ENCODE measurements around the gene ZXDC. TPM values are rescaled to one million over a fixed set of nuclear protein-coding genes. Genes with fewer than 3 reads are reported as not detected.
A peak's percentile ranks its signal among the peaks of the same experiment; 100 is the strongest.

ZXDC gene
- total and polyA plus RNA-seq, 11 donors = 8.7 to 40.3 (median 19.3) TPM

DNA sequence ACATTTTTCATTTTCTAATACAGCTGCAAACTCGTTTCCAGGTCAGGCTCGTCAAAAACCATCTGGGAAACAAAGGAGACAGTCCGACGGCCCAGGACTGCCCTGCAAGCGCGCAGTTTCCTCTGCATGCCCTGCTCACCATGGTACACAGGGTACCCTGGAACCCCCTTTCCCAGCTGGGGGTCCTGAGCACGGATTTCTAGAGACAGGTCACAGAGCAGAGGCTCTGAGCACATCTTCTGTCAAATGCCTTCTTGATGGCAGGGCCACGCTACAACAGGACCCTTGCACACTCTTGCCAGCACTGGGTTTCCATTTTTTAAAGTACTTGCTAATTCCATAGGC lies 8.1 kb downstream of the ZXDC start:
- peak in 1 of 5 donors; percentile 4 for DNase-seq
- peaks cover 0 to 76% (median 28%) of the 10 kb centered on the region in 12 donors for H3K4me1 ChIP-seq
- no peaks in the 10 kb centered on the region for H3K9me3 ChIP-seq
- intact Hi-C loops (cut with DNase I) = loop anchor here in 1 of 10 donors (10.0 kb wide), 1 partner anchor 73 kb away; the partner anchor contains the start of gene CFAP100
- no peaks in the 10 kb centered on the region for H3K27me3 ChIP-seq
- H3K27ac ChIP-seq = no peak overlapping the region
- no peak overlapping the region for H3K4me3 ChIP-seq
- WGBS, 4 donors = 78 to 82% (median 81%) methylated on average over 8 of the region's 8 CpGs
- peaks cover 0 to 97% (median 89%) of the 10 kb centered on the region in 9 donors for H3K36me3 ChIP-seq
- ATAC-seq = no peak
- TF ChIP-seq, protein P1, sequence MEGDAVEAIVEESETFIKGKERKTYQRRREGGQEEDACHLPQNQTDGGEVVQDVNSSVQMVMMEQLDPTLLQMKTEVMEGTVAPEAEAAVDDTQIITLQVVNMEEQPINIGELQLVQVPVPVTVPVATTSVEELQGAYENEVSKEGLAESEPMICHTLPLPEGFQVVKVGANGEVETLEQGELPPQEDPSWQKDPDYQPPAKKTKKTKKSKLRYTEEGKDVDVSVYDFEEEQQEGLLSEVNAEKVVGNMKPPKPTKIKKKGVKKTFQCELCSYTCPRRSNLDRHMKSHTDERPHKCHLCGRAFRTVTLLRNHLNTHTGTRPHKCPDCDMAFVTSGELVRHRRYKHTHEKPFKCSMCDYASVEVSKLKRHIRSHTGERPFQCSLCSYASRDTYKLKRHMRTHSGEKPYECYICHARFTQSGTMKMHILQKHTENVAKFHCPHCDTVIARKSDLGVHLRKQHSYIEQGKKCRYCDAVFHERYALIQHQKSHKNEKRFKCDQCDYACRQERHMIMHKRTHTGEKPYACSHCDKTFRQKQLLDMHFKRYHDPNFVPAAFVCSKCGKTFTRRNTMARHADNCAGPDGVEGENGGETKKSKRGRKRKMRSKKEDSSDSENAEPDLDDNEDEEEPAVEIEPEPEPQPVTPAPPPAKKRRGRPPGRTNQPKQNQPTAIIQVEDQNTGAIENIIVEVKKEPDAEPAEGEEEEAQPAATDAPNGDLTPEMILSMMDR (IDR thresholded peaks at IDR 0.05) = no peak
- TF ChIP-seq POLR2A (IDR thresholded peaks at IDR 0.05) = no peak

DNA sequence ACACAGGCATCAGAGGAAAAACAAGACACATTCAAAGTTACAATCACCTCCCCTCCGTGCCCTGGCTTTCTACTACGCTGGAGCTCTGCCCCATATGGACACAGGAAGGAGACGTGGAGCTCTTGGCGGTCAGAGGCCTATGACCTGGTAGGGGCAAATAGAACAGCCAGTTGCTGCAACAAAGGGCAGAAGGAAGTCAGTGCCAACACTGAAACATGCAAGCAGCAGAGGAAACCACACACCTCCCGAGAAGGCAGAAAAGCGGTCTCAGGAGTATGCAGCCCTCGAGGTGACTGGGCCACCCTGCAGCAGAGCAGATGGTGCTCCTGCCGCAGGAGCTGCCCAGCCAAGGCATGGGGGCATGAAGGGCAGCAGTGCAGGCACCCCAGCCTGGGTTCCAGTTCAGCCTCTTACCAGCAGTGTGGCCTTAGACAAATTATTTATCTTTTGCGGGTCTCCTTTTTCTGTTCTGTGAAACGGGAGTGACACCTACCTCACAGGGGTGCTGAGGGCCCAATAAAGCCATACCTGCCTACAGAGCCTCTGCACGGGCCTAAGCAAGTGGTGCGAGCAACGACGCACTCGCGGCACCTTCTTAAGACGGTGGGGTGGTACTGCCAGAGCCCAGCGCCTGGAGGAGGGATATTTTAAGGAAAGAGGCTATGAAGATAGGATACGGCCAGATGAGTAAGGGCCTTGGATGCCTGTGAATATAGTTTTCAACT lies 8.6 kb downstream of the ZXDC start:
- ATAC-seq = peak in 1 of 4 donors; percentile 8

DNA sequence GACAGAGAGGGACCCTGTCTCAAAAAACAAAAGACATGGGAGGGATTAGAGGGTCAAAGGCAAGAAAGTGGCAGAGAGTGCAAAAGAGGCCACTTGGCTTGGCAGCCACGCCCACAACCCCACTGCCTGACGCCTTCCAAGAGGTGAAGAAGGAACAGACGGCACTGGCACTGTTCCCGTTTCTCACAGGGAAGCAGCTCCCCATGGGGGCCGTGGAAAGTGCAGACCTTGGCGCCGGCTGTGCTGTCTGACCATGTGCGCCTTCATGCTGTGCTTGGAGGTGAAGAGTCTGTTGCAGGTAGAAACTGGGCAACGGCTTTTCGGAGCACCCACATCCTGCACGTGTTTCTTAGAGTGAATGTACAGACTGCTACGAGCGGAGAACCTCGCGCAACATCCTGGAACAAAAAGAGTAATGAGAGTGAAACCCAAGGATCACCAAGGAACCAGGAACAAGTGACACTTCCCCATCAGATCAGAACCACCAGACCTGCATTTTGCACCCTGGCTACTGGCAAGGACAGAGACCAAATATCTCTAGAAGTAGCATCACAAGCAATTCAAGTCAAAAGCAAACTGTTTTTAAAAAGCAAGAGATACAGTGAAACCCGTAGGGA lies 9.7 kb downstream of the ZXDC start:
- DNase-seq (peak in 3 of 5 donors; percentile 26 to 59 (median 54)), ATAC-seq (no peak)
- Histone ChIP-seq H3K4me3 (no peak overlapping the region), H3K27me3 (no peaks in the 10 kb centered on the region), H3K4me1 (peaks cover 0 to 62% (median 19%) of the 10 kb centered on the region in 12 donors), H3K36me3 (peaks cover 0 to 100% (median 100%) of the 10 kb centered on the region in 9 donors), H3K27ac (peak overlapping the region in 1 of 12 donors; percentile 38), H3K9me3 (no peaks in the 10 kb centered on the region)
- intact Hi-C loops (cut with DNase I) = loop anchor here in 1 of 10 donors (10.0 kb wide), 1 partner anchor 71 kb away; the partner anchor contains the start of gene CFAP100
- 68 to 84% (median 73%) methylated on average over 16 of the region's 16 CpGs for WGBS, 4 donors
- no peak for TF ChIP-seq POLR2A (IDR thresholded peaks at IDR 0.05)
- TF ChIP-seq, protein P1 (IDR thresholded peaks at IDR 0.05) = no peak

More for the DNA sequence above, 8.6 kb downstream of the ZXDC start:
- no peak overlapping the region for H3K4me3 ChIP-seq
- DNase-seq = peak in 1 of 5 donors; percentile 26
- H3K36me3 ChIP-seq = peaks cover 0 to 100% (median 94%) of the 10 kb centered on the region in 9 donors
- 78 to 82% (median 81%) methylated on average over 18 to 19 of the region's 19 CpGs for WGBS, 4 donors
- intact Hi-C loops (cut with DNase I) = loop anchor here in 1 of 10 donors (10.0 kb wide), 1 partner anchor 72 kb away; the partner anchor contains the start of gene CFAP100
- H3K27ac ChIP-seq = peak overlapping the region in 3 of 12 donors; percentile 12 to 47 (median 14)
- no peaks in the 10 kb centered on the region for H3K27me3 ChIP-seq
- no peaks in the 10 kb centered on the region for H3K9me3 ChIP-seq
- H3K4me1 ChIP-seq = peaks cover 0 to 70% (median 25%) of the 10 kb centered on the region in 12 donors
- TF ChIP-seq, protein P1 (IDR thresholded peaks at IDR 0.05) = no peak
- TF ChIP-seq POLR2A (IDR thresholded peaks at IDR 0.05) = no peak

DNA sequence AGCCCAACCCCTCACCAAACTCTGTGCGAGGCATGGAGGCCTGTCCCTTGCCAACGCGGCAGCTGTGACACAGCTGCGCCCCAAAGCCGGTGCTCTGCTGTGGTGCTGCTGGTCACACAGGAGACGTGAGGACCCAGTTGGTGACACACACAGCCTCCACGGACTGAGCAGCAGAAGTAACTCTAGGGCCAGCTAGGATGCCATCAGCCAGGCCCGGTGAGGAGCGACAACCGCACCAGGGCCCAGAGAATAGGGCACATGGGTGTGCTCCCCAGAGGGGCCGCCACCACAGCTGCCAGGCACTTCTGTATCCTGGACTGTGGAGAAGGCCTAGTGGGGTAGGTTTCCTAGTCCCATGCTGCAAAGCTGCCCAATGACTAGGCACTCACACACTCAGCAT lies 10.7 kb downstream of the ZXDC start:
- Histone ChIP-seq H3K36me3 (peaks cover 0 to 100% (median 100%) of the 10 kb centered on the region in 9 donors), H3K4me3 (no peak overlapping the region), H3K27ac (peak overlapping the region in 1 of 12 donors; percentile 20), H3K4me1 (peaks cover 0 to 56% (median 18%) of the 10 kb centered on the region in 12 donors), H3K9me3 (no peaks in the 10 kb centered on the region), H3K27me3 (no peaks in the 10 kb centered on the region)
- ATAC-seq = no peak
- TF ChIP-seq POLR2A (IDR thresholded peaks at IDR 0.05) = no peak
- TF ChIP-seq, protein P1 (IDR thresholded peaks at IDR 0.05) = no peak
- WGBS, 4 donors = 92 to 100% (median 92%) methylated on average over 5 to 11 of the region's 11 CpGs; no CpG with 5 or more reads in 1 of the 4 donors
- DNase-seq = peak in 1 of 5 donors; percentile 12
- intact Hi-C loops (cut with DNase I) = loop anchor here in 1 of 10 donors (10.0 kb wide), 1 partner anchor 70 kb away; the partner anchor contains the start of gene CFAP100
